Gastrocnemius medialis (tissue), 4 donors: ENCODE data around the gene VSTM2B.

Experiments used
- CTCF ChIP-seq, 5 experiments: fragments of 450-650 bp in 3 of 5; fragments of 200-600 bp in 2 of 5; sonication (generic) in 2 of 5; IDR thresholded peaks in 4 of 5; conservative IDR thresholded peaks in 1 of 5; 1 replicate in 4 of 5; 2 replicates in 1 of 5; pipeline ENCODE4 v1.5.1; 2016 to 2019; ENCODE audit warnings: antibody characterized with exemption in 5 of 5, mild to moderate bottlenecking in 3 of 5, moderate library complexity in 3 of 5
- POLR2A ChIP-seq, 2 donors: fragments of 450-650 bp; IDR thresholded peaks; one replicate each; pipeline ENCODE4 v1.6.1; 2017; ENCODE audit warnings: antibody characterized with exemption in 2 of 2, mild to moderate bottlenecking in 2 of 2, moderate library complexity in 2 of 2

GRCh38 chr19:29540114-29540513, 14.3 kb downstream of the VSTM2B start:
- TF ChIP-seq CTCF (IDR thresholded peaks at IDR 0.05 in 4 of 5, conservative IDR thresholded peaks at IDR 0.05 in 1 of 5) (no peak), POLR2A (IDR thresholded peaks at IDR 0.05) (no peak)
